Heart left ventricle (tissue), 13 donors: Measurements from ENCODE around the gene PLPPR2.

ENCODE experiments used
- CTCF ChIP-seq, 12 donors: fragments of 200-600 bp; sonication (generic) in 4 of 12; IDR thresholded peaks; one replicate each; pipeline versions ENCODE4 v1.5.0 to v1.8.0; 2018 to 2022; ENCODE audit warnings: antibody characterized with exemption in 12 of 12, mild to moderate bottlenecking in 5 of 12
- POLR2A ChIP-seq, 2 donors: fragments of 450-650 bp; IDR thresholded peaks; one replicate each; pipeline ENCODE4 v1.6.1; 2017; ENCODE audit warnings: antibody characterized with exemption in 2 of 2, mild to moderate bottlenecking in 2 of 2, moderate library complexity in 2 of 2
- donor health status: ischemic (EF 13 %, LVEDD 7.1; RV severe dilation, severe dysfunction).
- donor health status: DM: no; HTN: yes; CAD: no.
- donor health status: DM: no; HTN: no; CAD: no.
- donor health status: ischemic (EF 25% LVEDD 6.9; RV normal size, moderate dysfunction).
- donor health status: ischemic (EF 25% LVEDD 5.7; RV mildly dilated, moderate dysfunction).
- donor health status: ischemic (EF 35%, LVEDD 5.7; RV mildly dilated, moderate dysfunction).
- donor health status: nonischemic (EF 11% LVEDD 7.7; RV severe dilation, severe dysfunction).
- donor health status: DM: yes; HTN: yes; CAD: no.
- donor health status: PGD.
- donor health status: ischemic (EF 29% LVEDD 5.4; RV normal size, mild dysfunction).
- donor health status: nonischemic (EF 23%, LVEDD 6.1; RV moderate dilation, normal function).

GRCh38 chr19:11400798-11401197, 45.6 kb downstream of the PLPPR2 start:
- no peak for TF ChIP-seq POLR2A (IDR thresholded peaks at IDR 0.05)
- TF ChIP-seq CTCF (IDR thresholded peaks at IDR 0.05) = no peak
